CD4-positive, alpha-beta memory T cell (primary cell): ENCODE measurements around the gene PEPD. TPM values are rescaled to one million over a fixed set of nuclear protein-coding genes. Genes with fewer than 3 reads are reported as not detected.

Experiments used
- CTCF ChIA-PET: fragments of 350-600 bp; sonication (Branson Sonifier 250); formaldehyde crosslinking; loops from one replicate; lab custom pipeline; 2021; ENCODE audit warnings: inconsistent platforms; ENCODE audit not compliant: partially characterized antibody; lab: Charles Lee
- POLR2A ChIA-PET: fragments of 350-600 bp; sonication (Branson Sonifier 250); formaldehyde crosslinking; loops from one replicate; lab custom pipeline; 2021; ENCODE audit not compliant: partially characterized antibody; lab: Charles Lee
- DNase-seq, 5 donors: peaks; one replicate each; pipeline versions ENCODE4 v3.0.0 to v3.0.0-alpha.2; 2020 to 2022; ENCODE audit warnings: mixed read lengths in 1 of 5
- H3K27ac ChIP-seq: one replicate; pipeline ENCODE4 v1.7.0; 2013; ENCODE audit warnings: low read depth, low read length
- H3K27me3 ChIP-seq: 2 replicates; pipeline ENCODE4 v1.7.0; 2013; ENCODE audit warnings: mild to moderate bottlenecking, low read length, moderate library complexity; ENCODE audit not compliant: insufficient read depth
- H3K36me3 ChIP-seq: 2 replicates; pipeline ENCODE4 v1.7.0; 2013; ENCODE audit warnings: mild to moderate bottlenecking, low read length, moderate library complexity; ENCODE audit not compliant: insufficient read depth
- H3K4me1 ChIP-seq: 2 replicates; pipeline ENCODE4 v1.7.0; 2013; ENCODE audit warnings: mild to moderate bottlenecking, low read length, moderate library complexity; ENCODE audit not compliant: insufficient read depth
- H3K4me3 ChIP-seq, 2 donors: one replicate each; pipeline ENCODE4 v1.7.0; 2013; ENCODE audit warnings: low read length in 2 of 2, mild to moderate bottlenecking in 1 of 2
- H3K9me3 ChIP-seq, 2 donors: one replicate each; pipeline ENCODE4 v1.7.0; 2013; ENCODE audit warnings: low read length in 2 of 2, control low read depth in 1 of 2; ENCODE audit not compliant: control insufficient read depth in 1 of 2
- H3K27ac Mint-ChIP-seq, 7 donors: one replicate each; pipeline ENCODE4 v1.8.0; 2020 to 2021; ENCODE audit warnings: mixed read lengths in 7 of 7, mild to moderate bottlenecking in 6 of 7, inconsistent platforms in 3 of 7, moderate library complexity in 3 of 7
- H3K27me3 Mint-ChIP-seq, 2 donors: one replicate each; pipeline ENCODE4 v1.8.0; 2020 to 2021; ENCODE audit warnings: mixed read lengths in 2 of 2
- H3K36me3 Mint-ChIP-seq, 2 donors: one replicate each; pipeline ENCODE4 v1.8.0; 2020 to 2021; ENCODE audit warnings: mixed read lengths in 2 of 2, inconsistent platforms in 1 of 2, mild to moderate bottlenecking in 1 of 2
- H3K4me1 Mint-ChIP-seq, 4 donors: one replicate each; pipeline ENCODE4 v1.8.0; 2020 to 2021; ENCODE audit warnings: mixed read lengths in 4 of 4, mild to moderate bottlenecking in 1 of 4
- H3K4me3 Mint-ChIP-seq, 8 donors: one replicate each; pipeline ENCODE4 v1.8.0; 2020 to 2021; ENCODE audit warnings: mixed read lengths in 8 of 8, mild to moderate bottlenecking in 7 of 8, moderate library complexity in 6 of 8, inconsistent platforms in 3 of 8
- H3K9me3 Mint-ChIP-seq, 8 donors: one replicate each; pipeline ENCODE4 v1.8.0; 2020 to 2021; ENCODE audit warnings: mixed read lengths in 8 of 8, mild to moderate bottlenecking in 5 of 8, inconsistent platforms in 3 of 8, moderate library complexity in 1 of 8
- intact Hi-C: fragments of 100-400 bp; cut with micrococcal nuclease; formaldehyde crosslinking; loops from one replicate; pipeline ENCODE4 v1.15.1; 2023
- polyA plus RNA-seq, 2 donors: library from polyadenylated mRNA; unstranded; fragments of 300-500 nt; fragmentation: Illumina TruSeq; gene quantifications; one replicate each; pipeline ENCODE4 v1.2.3, GENCODE V29; 2021
- total RNA-seq, 2 experiments: library from RNA; stranded (reverse); gene quantifications; one replicate each; pipeline ENCODE4 v1.2.3, GENCODE V29; 2021

Gene PEPD
- total and polyA plus RNA-seq, 4 experiments from 2014 or later: 27.6 to 213 (median 77.8) TPM

GRCh38 chr19:33519416-33519815 is 2.2 kb downstream of the PEPD start:
- no peak overlapping the region for H3K4me3 ChIP-seq
- H3K27ac ChIP-seq: no peak overlapping the region
- peaks cover 42% of the 10 kb centered on the region for H3K4me1 ChIP-seq
- no peaks in the 10 kb centered on the region for H3K36me3 ChIP-seq
- Mint-ChIP-seq H3K27ac (peak overlapping the region in 1 of 7 donors; percentile 82), H3K4me3 (peak overlapping the region in 1 of 8 donors; percentile 63), H3K9me3 (no peaks in the 10 kb centered on the region), H3K36me3 (peaks cover 0 to 6% of the 10 kb centered on the region in 2 donors), H3K27me3 (no peaks in the 10 kb centered on the region), H3K4me1 (peaks cover 28 to 59% (median 44%) of the 10 kb centered on the region in 4 donors)
- ChIA-PET POLR2A (no interaction called here), CTCF (interaction anchor here (0.8 kb wide), 1 partner anchor 89 kb away, joined by 3 read pairs; no protein-coding TSS in a partner anchor)
- H3K27me3 ChIP-seq: no peaks in the 10 kb centered on the region
- intact Hi-C loops: no loop called here
- DNase-seq: no peak
- no peaks in the 10 kb centered on the region for H3K9me3 ChIP-seq

GRCh38 chr19:33518541-33518940 is 3.0 kb downstream of the PEPD start:
- no peaks in the 10 kb centered on the region for H3K27me3 ChIP-seq
- H3K4me1 ChIP-seq: peaks cover 47% of the 10 kb centered on the region
- no peaks in the 10 kb centered on the region for H3K27me3 Mint-ChIP-seq
- no peak overlapping the region for H3K4me3 ChIP-seq
- no peaks in the 10 kb centered on the region for H3K36me3 ChIP-seq
- H3K27ac Mint-ChIP-seq: peak overlapping the region in 2 of 7 donors; percentile 7 to 37
- peaks cover 0 to 8% of the 10 kb centered on the region in 2 donors for H3K36me3 Mint-ChIP-seq
- CTCF ChIA-PET: no interaction called here
- H3K9me3 Mint-ChIP-seq: no peaks in the 10 kb centered on the region
- peak overlapping the region in 2 of 8 donors; percentile 29 to 44 for H3K4me3 Mint-ChIP-seq
- H3K9me3 ChIP-seq: no peaks in the 10 kb centered on the region
- intact Hi-C loops: no loop called here
- H3K4me1 Mint-ChIP-seq: peaks cover 31 to 66% (median 50%) of the 10 kb centered on the region in 4 donors
- DNase-seq: no peak
- H3K27ac ChIP-seq: no peak overlapping the region
- POLR2A ChIA-PET: no interaction called here

- Mint-ChIP-seq H3K27ac (no peak overlapping the region), H3K9me3 (no peaks in the 10 kb centered on the region), H3K36me3 (peaks cover 0 to 8% of the 10 kb centered on the region in 2 donors), H3K4me3 (no peak overlapping the region), H3K27me3 (no peaks in the 10 kb centered on the region), H3K4me1 (peaks cover 34 to 70% (median 53%) of the 10 kb centered on the region in 4 donors)
- intact Hi-C loops: no loop called here
- ChIA-PET POLR2A (no interaction called here), CTCF (no interaction called here)
- H3K27me3 ChIP-seq: no peaks in the 10 kb centered on the region
- no peak overlapping the region for H3K27ac ChIP-seq
- DNase-seq: no peak
- H3K9me3 ChIP-seq: no peaks in the 10 kb centered on the region
- H3K36me3 ChIP-seq: no peaks in the 10 kb centered on the region
- no peak overlapping the region for H3K4me3 ChIP-seq
- peaks cover 47% of the 10 kb centered on the region for H3K4me1 ChIP-seq
Observed at GRCh38 chr19:33517922-33518321, 3.7 kb downstream of the PEPD start.

GRCh38 chr19:33515921-33516320 is 5.7 kb downstream of the PEPD start:
- H3K9me3 ChIP-seq: no peaks in the 10 kb centered on the region
- Mint-ChIP-seq H3K36me3 (peaks cover 7 to 11% of the 10 kb centered on the region in 2 donors), H3K27me3 (no peaks in the 10 kb centered on the region), H3K4me1 (peaks cover 25 to 59% (median 43%) of the 10 kb centered on the region in 4 donors), H3K27ac (peak overlapping the region in 5 of 7 donors; percentile 11 to 85 (median 60)), H3K9me3 (no peaks in the 10 kb centered on the region), H3K4me3 (peak overlapping the region in 3 of 8 donors; percentile 10 to 48 (median 39))
- H3K36me3 ChIP-seq: no peaks in the 10 kb centered on the region
- no peaks in the 10 kb centered on the region for H3K27me3 ChIP-seq
- H3K4me3 ChIP-seq: no peak overlapping the region
- H3K27ac ChIP-seq: no peak overlapping the region
- DNase-seq: no peak
- intact Hi-C loops: no loop called here
- POLR2A ChIA-PET: no interaction called here
- CTCF ChIA-PET: no interaction called here
- H3K4me1 ChIP-seq: peaks cover 33% of the 10 kb centered on the region

- Histone ChIP-seq H3K4me3 (no peak overlapping the region), H3K4me1 (peaks cover 24% of the 10 kb centered on the region), H3K27me3 (no peaks in the 10 kb centered on the region), H3K36me3 (no peaks in the 10 kb centered on the region), H3K9me3 (no peaks in the 10 kb centered on the region), H3K27ac (no peak overlapping the region)
- Mint-ChIP-seq H3K4me3 (peak overlapping the region in 7 of 8 donors; percentile 25 to 80 (median 61)), H3K27ac (peak overlapping the region in 6 of 7 donors; percentile 32 to 91 (median 58)), H3K9me3 (peaks cover 0 to 1% (median 0%) of the 10 kb centered on the region in 8 donors), H3K27me3 (no peaks in the 10 kb centered on the region), H3K36me3 (peaks cover 8 to 11% of the 10 kb centered on the region in 2 donors), H3K4me1 (peaks cover 20 to 50% (median 35%) of the 10 kb centered on the region in 4 donors)
- intact Hi-C loops: no loop called here
- ChIA-PET POLR2A (no interaction called here), CTCF (no interaction called here)
- DNase-seq: peak in 4 of 5 donors; percentile 3 to 21 (median 16)
Observed at GRCh38 chr19:33514885-33515551, 6.6 kb downstream of the PEPD start.

- CTCF ChIA-PET: no interaction called here
- peak overlapping the region in 3 of 7 donors; percentile 13 to 46 (median 42) for H3K27ac Mint-ChIP-seq
- no peak overlapping the region for H3K27ac ChIP-seq
- POLR2A ChIA-PET: no interaction called here
- H3K36me3 ChIP-seq: no peaks in the 10 kb centered on the region
- no peak for DNase-seq
- H3K36me3 Mint-ChIP-seq: peaks cover 12 to 17% of the 10 kb centered on the region in 2 donors
- no peaks in the 10 kb centered on the region for H3K27me3 Mint-ChIP-seq
- H3K9me3 Mint-ChIP-seq: peaks cover 0 to 1% (median 0%) of the 10 kb centered on the region in 8 donors
- no peaks in the 10 kb centered on the region for H3K27me3 ChIP-seq
- no peaks in the 10 kb centered on the region for H3K9me3 ChIP-seq
- H3K4me1 Mint-ChIP-seq: peaks cover 20 to 40% (median 31%) of the 10 kb centered on the region in 4 donors
- no peak overlapping the region for H3K4me3 ChIP-seq
- H3K4me3 Mint-ChIP-seq: peak overlapping the region in 1 of 8 donors; percentile 24
- intact Hi-C loops: no loop called here
- H3K4me1 ChIP-seq: peaks cover 24% of the 10 kb centered on the region
Observed at GRCh38 chr19:33513424-33513823, 8.2 kb downstream of the PEPD start.

GRCh38 chr19:33512580-33513137 is 8.9 kb downstream of the PEPD start:
- Mint-ChIP-seq H3K9me3 (peaks cover 0 to 1% (median 0%) of the 10 kb centered on the region in 8 donors), H3K27me3 (no peaks in the 10 kb centered on the region), H3K4me1 (peaks cover 20 to 40% (median 31%) of the 10 kb centered on the region in 4 donors), H3K36me3 (peaks cover 12 to 17% of the 10 kb centered on the region in 2 donors), H3K27ac (no peak overlapping the region), H3K4me3 (no peak overlapping the region)
- no peak for DNase-seq
- ChIA-PET POLR2A (no interaction called here), CTCF (no interaction called here)
- intact Hi-C loops: no loop called here
- H3K4me1 ChIP-seq: peaks cover 24% of the 10 kb centered on the region
- no peak overlapping the region for H3K27ac ChIP-seq
- H3K36me3 ChIP-seq: no peaks in the 10 kb centered on the region
- H3K27me3 ChIP-seq: no peaks in the 10 kb centered on the region
- H3K9me3 ChIP-seq: no peaks in the 10 kb centered on the region
- no peak overlapping the region for H3K4me3 ChIP-seq
